Measurements from ENCODE around the gene TSPAN9.

GRCh38 chr12:3167636-3168035 is 90.5 kb downstream of the TSPAN9 start:
- TF ChIP-seq CTCF (conservative IDR thresholded peaks at IDR 0.05) = no peak
- no peak for TF ChIP-seq EZH2 (IDR thresholded peaks at IDR 0.05; ENCODE audit: low read depth)
